NK-92 treated with Interleukin-12 subunit alpha and Interleukin-12 subunit beta, amount 100 ng/mL, for 24 hours (cell line): Measurements from ENCODE around the gene NRAS.
A peak's percentile ranks its signal among the peaks of the same experiment; 100 is the strongest.
"Not testable (repeated sequence)": the region's sequence is repeated elsewhere in the genome, so short reads cannot be mapped to it uniquely, and the experiment has no call there.

Source experiments
- DNase-seq: peaks from one replicate; lab custom pipeline; 2025; lab: John Stamatoyannopoulos, UW

NRAS gene

DNA sequence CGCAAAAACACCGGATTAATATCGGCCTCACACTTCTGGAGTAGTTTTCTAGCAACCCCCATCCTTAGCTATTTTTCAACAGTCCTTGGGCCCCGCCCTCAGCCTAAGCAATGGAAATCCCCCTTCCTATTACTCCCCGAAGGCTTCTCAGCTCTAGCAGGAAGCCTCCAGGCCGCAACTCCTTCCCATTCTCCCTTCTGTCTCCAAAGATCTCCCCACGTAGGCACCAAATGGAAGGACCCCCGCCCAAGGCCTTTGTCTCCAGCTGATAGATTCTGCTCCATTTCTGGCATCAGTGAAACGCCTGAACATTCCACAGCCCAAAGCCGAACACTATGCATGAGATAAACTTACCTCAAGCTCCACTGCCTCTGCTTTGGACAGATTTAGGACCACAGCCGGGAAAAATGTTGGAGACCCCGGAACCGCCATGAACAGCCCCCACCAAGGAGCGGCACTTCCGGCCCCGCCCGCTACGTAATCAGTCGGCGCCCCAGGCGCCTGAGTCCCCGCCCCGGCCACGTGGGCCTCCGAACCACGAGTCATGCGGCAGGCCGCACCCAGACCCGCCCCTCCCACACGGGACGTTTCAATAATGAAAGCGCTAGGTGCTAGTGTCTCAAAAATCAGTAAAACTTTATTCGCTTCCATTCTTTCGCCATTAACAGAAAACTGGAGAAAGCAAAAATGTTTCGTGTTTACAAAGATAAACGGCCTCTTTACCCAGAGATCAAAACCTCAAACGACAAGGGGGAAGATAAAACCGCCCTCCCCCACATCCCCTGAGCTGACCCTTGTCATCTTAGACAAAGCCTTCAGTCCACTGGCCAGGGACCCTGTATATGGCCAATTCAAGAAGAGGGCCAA is at the start of gene NRAS:
NRAS (minus strand) TSS at position 468 of the 867 bp plus-strand sequence. CDS start 611 bp downstream, outside the sequence.
- peak; percentile 90 for DNase-seq

DNA sequence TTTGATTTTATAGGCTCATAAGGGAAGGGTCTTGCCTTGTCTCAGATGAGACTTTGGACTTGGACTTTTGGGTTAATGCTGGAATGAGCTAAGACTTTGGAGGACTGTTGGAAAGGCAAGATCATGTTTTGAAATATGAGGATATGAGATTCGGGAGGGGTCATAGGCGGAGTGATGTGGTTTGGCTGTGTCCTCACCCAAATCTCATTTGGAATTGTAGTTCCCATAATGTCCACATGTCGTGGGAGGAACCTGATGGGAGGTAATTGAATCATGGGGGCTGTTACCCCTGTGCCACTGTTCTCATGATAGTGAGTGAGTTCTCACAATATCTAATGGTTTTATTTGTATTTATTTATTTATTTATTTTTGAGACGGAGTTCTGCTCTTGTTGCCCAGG is 48.1 kb upstream of the NRAS start:
- no peak for DNase-seq

DNA sequence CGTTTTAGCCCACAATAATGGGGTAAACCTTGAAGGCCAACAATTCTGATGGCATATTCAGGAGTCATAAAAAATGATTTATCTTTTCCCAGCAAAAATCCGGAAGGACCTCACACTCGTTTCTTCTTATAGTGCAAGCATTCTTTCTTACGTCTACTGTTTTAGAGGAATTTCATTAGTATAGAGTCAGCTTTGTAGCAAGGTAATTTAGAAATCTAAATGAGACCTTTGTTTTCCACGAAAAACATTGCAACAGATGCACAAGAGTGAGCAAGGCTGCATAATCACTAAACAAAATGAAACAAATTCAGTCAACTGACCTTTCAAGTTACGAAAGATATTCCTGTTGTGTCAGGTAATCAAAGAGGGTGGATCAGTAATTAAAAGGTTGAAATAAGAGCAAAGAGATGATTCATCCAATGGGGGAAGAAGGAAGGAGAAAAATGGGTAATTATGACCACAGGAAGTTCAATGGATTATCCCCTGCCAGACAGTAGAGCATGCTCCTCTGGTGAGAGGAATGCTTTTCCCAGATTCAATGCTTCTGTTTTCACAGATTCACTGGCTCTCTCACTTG is 41.8 kb upstream of the NRAS start:
- no peak for DNase-seq

DNA sequence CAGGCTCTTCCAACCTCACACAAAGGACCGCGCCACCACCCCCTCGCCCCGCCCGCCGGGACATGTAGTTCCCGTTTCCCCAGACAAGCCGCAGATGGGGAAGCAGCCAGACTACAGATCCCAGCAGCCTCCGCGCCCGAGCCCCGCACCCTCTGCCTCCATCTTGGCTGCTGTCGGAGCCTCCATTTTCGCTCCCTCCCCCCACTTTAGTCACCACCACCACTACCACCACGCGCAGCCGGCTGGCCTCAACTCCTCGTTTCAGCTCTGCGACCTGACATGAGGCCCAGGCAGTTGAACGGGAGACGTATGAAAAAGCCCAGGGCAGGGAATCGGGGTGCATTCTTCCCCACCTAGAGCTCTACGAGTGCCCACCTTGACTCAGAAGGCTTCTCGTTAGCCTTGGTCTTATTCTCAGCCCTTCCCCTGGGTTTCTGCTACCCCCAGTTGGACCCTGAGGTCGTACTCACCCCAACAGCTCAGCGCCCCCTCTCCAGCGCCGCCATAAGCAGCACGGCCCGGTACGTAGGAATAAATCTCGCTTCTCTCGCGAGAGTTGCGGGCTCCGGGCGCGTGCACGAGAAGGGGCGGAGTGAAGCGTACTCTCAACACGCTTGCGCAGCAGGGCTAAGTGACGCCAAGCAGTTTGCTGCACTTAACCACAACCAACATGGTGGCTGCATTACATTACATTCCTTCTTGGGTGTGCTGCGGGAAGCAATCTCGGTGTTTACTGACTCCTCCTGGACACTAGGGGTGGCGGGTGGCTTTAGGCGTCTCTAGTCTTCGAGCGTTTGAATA is 41.1 kb upstream of the NRAS start, which contains the start of gene CSDE1:
CSDE1 (minus strand) TSS at position 530 of the 801 bp plus-strand sequence. CDS start 18,094 bp downstream, outside the sequence.
- DNase-seq: peak; percentile 94

DNA sequence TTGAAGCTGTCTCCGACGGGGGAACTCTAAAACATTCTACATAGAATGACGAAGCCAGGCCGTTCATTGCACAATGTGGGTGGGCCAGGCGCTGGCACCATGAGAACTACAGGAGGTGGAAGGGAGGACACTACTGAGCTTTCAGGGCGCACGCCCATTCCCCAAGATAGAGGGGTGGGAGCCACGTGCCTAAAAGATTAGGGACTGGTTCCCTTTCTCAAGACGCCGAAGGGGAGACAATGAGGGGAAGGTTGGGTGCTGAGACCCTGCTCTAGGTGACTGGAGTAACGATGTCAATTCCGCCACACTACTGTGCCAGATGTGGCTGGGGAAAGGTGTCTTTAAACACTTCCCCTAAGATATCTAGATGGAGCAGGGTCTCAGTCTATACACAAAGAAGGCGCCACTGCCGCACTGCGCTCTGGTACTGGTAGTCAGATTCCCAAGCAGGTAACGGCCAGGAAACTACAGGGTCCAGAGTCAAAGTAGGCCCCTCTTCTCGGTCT is 40.4 kb upstream of the NRAS start:
- peak; percentile 55 for DNase-seq

DNA sequence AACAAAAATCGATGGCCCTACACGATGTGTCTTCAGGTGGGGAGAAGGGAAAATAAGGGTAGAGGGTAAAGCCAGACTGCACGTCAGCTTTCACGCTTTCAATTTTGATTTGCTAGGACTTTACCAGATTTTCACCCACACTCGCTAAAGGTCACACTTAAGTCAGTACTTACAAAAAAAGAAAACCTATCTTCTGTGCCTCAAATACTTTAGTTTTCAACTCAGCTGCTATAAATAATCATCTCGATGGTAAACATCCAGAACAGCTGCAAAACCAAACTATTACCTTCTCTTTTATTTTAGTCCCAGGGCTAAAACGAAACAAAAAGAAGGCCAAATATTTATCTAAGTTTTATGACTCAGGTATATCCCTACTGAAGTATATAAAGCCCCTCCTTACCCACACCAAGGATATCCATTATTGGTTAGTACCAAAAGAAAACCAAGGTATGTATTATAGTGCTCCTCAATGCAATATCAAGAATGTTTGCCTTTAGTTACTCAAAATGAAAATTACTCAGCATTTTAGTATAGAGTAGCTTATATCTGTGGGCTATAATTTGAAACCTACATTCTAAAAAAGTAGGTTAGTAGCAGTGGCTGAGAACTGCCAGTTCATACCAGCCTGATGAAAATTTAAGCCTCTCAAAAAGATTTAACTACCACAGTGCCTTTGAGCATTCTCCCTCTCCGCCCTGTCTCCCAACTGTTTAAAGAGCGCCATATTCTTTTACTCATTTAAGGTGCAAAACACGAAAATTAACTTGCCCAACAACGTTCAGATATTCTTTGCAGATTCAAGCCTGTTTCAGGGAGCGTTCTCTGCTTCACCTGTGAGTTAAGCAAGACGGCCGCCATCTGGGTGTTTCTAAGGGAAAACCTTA is 39.7 kb upstream of the NRAS start:
- no peak for DNase-seq

DNA sequence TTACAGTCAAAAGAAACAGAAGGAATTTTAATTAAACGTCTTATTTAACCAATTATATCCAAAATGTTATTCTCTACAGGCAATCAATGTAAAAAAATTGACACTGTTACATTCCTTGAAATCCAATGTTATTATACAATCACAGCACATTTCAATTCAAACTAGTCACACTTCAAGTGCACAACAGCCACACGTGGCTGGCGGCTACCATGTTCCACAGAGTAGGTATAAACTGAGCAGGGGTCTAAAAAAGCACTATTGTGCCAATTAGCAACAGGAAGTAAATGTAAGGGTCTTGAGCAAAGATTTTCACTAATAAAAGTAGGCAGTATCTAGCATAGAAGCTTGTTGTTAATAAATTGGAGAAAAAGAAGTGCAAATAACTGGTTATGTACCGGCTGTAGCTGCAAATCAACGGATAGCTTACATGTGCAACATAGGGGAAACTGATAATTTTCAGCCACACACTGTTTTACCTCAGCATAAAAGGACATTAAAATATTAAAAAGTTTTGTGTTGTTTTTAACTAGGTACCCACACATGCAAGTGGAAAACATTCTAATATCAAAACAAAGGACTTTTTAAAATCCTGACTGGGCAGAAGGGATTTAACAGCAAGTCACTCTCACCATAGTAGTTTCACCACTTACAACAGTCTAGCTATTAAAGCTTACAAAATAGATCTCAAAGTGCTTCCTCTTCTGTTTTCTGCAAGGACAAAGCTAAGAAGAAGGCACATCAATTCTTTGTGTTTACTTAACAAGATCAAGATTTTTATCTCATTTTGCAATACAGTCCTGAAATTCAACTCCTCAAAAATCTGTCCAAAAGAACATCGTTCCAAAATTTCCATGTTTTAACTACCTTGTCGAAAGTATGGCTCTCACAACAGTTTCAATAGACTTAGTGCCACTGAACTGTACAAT is 38.7 kb upstream of the NRAS start:
- no peak for DNase-seq

DNA sequence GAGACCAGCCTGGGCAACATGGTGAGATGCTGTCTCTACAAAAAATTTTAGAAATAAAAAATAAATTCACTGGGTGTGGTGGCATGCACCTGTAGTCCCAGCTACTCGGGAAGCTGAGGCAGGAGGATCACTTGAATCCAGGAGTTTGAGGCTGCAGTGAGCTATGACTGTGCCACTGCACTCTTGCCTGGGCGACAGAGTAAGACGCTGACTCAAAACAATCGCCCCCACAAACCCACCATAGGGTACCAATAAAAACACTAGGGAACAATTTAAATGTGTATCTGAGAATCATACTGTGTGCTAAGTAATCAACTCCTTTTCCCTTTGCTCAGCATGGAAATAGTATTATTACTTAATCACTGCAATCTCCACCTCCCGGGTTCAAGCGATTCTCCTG is 37.1 kb upstream of the NRAS start:
- not testable (repeated sequence) for DNase-seq

DNA sequence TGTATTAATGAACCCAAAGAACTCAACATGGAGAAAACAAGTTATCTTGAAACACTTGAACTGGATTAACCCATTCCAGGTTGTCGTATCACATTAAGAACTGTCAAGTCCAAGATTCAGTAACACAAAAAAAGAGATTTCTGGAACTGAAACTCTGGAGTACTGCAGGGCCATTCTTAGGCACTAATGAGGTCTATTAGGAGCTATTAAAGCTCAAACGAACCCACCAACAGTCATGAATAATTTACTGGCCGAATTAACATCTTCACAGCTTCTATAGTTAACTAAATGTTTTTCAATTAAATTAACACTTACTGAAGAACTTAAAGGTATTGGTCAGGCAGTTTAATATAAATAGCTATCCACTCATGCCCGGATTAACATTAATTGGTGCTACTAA is 36.6 kb upstream of the NRAS start:
- DNase-seq: no peak

DNA sequence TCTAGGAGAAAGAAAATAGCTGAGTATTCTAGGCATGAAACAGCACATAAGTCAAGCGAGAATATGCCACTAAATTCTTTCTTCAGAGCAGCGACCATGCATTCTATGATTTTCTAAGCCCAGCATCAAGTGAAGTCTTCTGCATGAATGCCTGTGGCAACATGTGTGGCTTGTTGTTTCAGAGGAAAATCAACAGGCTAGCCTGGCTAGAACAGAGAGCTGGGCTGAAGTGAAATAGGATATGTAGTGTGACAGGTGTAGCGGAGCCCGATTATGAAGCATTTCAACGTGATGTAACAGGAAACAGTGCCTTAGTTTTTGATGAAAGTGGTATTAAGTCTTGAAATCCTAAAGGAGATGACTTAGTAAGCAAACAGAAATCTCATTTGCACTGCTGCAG is 34.2 kb upstream of the NRAS start:
- no peak for DNase-seq

DNA sequence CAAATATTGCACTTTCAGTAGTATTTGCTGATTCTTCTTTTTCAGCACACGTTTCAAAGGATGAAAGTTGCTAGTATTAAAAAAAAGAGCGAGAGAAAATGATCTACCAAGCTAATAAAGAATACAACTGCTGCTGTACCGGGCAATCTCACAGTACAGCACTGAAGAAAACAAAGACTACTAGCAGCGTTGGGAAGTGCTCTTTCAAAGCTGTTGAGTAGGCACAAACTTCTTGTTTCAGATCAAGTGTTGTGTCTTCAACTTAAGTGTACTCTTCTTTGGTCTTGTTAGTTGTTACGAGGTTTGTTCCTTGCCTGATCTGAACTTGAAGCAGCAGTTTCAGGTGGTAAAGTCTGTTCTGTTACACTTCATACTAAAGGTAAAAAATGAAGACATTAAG is 33.3 kb upstream of the NRAS start:
- no peak for DNase-seq

DNA sequence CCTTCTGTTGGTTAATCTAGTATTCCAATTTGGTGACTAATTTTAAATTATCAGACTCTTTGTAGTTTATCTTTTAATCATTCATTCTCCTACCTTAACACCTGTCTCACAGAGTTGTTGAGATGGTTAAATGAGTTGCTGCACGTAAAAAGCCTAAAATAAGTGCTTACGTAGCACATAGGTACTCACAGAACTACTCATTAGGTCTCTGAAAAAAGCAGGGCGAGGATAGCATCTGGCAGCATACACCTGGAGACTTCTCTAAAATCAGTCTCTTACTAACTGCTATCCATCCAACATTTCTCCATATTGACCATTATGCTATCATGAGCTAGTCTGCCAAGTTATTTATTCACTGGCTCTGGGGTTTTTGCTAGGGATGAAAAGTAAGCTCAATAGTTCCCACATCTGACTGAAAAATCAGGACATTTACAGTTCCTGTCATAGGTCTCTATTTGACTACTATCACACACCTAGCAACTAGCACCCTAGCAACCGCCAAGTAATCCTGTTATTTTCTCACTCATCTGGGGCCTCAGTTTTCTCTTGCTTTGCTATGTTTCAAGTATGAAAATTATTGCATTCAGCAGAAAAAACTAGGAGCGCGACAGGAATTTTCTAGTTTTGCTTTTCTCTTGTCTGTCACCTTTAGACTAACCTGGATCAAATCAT is 30.0 kb upstream of the NRAS start:
- DNase-seq: no peak

DNA sequence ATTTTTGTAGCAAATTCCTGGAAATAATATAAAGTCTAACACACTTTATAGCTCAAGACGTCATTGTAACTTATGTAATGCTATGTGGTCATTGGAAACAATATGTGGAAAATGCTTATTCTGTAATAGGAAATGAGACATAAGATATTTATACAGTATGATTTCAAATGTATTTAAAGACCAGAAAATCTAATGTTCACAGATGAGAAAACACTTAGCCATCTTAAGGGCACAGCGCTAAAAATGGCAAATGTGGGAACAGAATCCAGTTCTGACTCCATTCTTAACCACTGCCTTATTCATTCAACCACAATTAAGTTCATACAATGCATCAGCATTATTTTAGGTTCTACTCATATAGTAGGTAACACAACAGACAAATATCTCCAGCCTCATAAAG is 28.7 kb upstream of the NRAS start:
- DNase-seq: no peak

DNA sequence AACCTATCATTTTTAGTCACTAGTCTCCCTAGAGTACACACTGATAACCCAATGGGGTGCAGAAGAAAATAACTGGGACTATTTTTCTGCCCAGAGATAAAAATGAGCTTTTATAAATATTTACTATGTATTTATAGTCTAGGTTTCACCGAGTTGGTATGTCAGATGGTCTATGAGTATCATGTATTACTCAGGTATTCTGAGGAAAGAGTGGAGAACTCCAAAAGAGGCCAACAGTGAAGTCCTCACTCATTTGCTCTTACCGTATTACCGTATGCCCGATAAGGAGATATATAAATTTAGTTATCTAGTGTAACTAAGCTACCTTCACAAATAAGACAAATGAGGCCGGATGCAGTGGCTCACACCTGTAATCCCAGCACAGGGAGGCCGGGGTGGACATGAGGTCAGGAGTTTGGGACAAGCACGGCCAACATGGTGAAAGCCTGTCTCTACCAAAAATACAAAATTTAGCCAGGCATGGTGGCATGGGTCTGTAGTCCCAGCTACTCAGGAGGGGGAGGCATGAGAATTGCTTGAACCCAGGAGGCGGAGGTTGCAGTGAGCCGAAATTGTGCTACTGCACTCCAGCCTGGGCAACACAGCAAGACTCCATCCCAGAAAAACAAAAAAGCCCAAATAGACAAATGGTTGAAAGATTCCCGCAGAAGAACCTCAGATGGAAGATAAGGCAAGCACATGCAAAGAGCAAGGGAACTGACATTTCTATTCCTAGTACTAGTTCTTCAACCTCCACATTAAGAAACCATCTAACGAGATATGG is 25.6 kb upstream of the NRAS start:
- no peak for DNase-seq

DNA sequence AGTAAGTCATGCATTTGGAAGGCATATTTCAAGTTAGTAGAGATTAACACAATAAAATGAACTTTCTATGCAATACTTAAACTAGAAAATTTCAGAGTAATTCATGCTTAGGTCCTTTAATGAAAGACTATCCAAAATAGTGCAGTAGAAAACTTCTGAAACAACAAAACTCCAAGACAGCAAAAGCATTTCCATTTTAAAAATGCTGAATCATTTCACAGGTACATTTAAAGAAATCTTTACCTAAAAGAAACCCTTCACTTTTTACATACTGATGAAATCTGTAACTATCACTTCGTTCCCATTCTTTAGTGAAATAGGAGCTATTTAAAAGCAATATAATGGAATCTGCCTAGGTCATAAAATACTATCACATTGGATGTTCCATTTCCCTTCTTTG is 23.8 kb upstream of the NRAS start:
- no peak for DNase-seq

DNA sequence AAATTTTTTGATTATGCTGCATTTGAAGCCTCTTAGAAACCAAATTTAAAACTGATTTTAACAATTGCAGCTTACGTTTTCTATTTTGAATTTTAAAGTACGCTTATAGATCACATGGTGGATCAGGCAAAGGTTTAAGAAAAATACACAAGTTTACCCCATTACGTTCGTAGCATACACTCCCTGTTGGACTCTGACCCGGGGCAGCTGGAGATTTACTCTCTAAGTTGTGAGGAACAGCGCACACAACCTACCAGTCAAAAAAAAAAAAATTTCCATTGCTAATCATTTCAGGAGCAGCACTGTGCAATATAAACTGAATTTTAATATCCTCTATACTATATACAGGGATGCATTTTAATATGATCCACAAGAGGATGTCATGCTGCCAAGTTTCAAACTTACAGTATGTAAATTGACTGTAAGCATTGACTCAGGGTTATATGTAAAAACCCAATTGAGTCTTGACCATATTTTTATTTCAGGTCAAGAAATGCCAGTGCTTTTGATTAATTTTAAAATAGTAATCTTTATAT is 20.8 kb upstream of the NRAS start:
- no peak for DNase-seq

DNA sequence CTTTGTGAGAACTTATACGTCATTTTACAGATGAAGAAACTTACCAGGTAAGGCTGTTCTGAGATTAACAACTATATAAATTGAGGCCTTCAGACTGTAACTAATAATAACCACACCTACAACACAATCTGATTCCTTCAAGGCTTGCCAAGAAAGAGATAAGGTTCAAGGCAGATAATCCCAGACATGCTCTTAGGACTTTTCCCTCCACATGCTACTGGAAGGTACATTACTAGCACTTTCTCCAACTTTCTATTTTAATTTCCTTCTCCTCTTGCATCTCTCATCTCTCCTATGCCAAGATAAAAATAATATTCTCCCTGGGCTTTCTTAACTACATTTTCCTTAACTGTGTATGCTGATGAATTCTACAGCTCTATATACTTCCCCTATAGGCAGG is 18.9 kb upstream of the NRAS start:
- DNase-seq: no peak

DNA sequence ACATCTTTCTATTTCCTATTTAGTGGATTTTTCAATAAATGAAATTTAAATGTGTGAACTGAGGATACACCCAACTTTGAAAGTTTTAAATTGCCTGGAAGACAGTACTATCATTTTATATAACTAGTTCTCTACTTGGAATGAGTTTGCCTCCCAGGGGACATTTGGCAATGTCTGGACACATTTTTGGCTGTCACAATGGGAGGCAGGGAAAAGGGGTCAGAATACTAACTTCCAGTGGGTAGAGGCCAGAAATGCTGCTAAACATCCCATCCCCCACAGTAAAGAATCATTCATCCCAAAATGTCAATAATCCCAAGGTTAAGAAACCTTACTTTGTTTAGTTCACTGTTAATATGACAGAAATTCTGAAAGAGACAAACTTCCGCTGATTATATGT is 13.2 kb upstream of the NRAS start:
- no peak for DNase-seq

DNA sequence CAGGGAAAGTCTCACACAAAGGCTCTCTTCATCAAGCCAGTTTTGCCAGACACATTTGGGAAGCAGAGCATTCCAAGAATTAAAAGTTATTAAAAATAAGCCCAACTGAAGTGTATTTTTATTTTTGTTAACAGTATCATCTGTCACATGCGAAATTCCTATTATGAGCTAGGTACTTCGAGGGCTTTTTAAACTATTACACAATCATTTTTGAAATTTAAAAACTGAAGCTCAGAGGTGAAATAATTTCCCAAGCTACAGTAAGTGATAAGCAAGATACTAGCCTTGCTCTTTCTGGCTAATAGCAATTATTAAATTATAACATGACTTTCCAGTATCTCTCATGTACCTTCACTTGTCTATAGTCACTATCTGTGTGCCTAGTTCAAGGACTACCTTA is 12.0 kb upstream of the NRAS start:
- no peak for DNase-seq
